ENCODE measurements around the gene LTBP3. TPM values are rescaled to one million over a fixed set of nuclear protein-coding genes. Genes with fewer than 3 reads are reported as not detected.

LTBP3 gene
- total and polyA plus RNA-seq, 9 of the 15 experiments (the other 6 are each of a cell fraction or from before 2014, with no cell fraction given): 0.06 to 20.5 (median 4.8) TPM

DNA sequence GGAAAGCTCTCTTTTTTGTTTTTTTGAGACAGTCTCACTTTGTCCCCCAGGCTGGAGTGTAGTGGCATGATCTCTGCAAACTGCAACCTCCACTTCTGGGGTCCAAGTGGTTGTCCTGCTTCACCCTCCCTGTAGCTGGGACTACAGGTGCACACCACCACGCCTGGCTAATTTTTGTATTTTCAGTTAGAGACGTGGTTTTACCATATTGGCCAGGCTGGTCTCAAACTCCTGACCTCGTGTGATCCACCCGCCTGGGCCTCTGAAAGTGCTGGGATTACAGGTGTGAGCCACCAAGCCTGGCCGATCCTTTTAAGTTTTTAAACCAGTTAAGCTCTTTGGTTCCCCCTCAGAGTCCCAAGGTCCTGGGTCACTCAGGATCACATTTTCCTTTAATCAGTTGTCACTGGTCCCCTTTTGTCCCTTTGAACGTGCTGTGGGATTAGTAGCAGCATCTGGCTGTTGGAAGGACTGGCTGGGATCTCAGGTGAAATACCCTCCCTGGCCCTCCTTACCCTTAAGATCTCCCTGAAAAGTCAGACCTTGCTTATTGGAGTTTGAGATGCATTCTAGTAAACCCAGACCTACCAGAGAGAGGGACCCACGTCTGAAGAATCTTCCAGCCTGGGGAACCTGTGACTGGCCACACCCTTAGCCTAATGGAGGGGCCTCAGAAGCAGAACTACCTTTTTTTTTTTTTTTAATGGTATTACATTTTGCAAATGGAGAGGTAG, 51.2 kb downstream of the LTBP3 start (continued):
- TF ChIP-seq MYC (IDR thresholded peaks at IDR 0.05; ENCODE audit: low read depth, low read length) (no peak), MYC (CRISPR knock-in tag; IDR thresholded peaks at IDR 0.05; ENCODE audit: borderline replicate concordance, low read depth) (peak; percentile 94), NR3C1 (CRISPR knock-in tag; IDR thresholded peaks at IDR 0.05) (0 out of 2 replicates have a peak, but pooled peaks have one; percentile 23), SRSF3 (IDR thresholded peaks at IDR 0.05; ENCODE audit: insufficient read depth, low read length) (no peak), ZFP30 (CRISPR knock-in tag; IDR thresholded peaks at IDR 0.05; ENCODE audit: borderline replicate concordance) (peak; percentile 79; the same call in 1 of the 2 replicates), NFE2 (IDR thresholded peaks at IDR 0.05; ENCODE audit: low read depth) (0 out of 2 replicates have a peak, but pooled peaks have one; percentile 7), ARID2 (IDR thresholded peaks at IDR 0.05) (0 out of 2 replicates have a peak, but pooled peaks have one; percentile 12), E2F3 (CRISPR knock-in tag; IDR thresholded peaks at IDR 0.05) (peak; percentile 69; the same call in 1 of the 2 replicates), ILK (tag; IDR thresholded peaks at IDR 0.05; ENCODE audit: borderline replicate concordance, low read depth) (no peak), TCF3 (CRISPR knock-in tag; IDR thresholded peaks at IDR 0.05) (peak; percentile 13; the same call in 1 of the 2 replicates), HNRNPL (IDR thresholded peaks at IDR 0.05; ENCODE audit: low read depth, low read length) (peak; percentile 77), ZNF347 (CRISPR knock-in tag; IDR thresholded peaks at IDR 0.05; ENCODE audit: low read depth) (peak; percentile 91; the same call in 1 of the 2 replicates), RBM15 (IDR thresholded peaks at IDR 0.05; ENCODE audit: insufficient read depth, low read length) (no peak)
- TF ChIP-seq, protein P1, sequence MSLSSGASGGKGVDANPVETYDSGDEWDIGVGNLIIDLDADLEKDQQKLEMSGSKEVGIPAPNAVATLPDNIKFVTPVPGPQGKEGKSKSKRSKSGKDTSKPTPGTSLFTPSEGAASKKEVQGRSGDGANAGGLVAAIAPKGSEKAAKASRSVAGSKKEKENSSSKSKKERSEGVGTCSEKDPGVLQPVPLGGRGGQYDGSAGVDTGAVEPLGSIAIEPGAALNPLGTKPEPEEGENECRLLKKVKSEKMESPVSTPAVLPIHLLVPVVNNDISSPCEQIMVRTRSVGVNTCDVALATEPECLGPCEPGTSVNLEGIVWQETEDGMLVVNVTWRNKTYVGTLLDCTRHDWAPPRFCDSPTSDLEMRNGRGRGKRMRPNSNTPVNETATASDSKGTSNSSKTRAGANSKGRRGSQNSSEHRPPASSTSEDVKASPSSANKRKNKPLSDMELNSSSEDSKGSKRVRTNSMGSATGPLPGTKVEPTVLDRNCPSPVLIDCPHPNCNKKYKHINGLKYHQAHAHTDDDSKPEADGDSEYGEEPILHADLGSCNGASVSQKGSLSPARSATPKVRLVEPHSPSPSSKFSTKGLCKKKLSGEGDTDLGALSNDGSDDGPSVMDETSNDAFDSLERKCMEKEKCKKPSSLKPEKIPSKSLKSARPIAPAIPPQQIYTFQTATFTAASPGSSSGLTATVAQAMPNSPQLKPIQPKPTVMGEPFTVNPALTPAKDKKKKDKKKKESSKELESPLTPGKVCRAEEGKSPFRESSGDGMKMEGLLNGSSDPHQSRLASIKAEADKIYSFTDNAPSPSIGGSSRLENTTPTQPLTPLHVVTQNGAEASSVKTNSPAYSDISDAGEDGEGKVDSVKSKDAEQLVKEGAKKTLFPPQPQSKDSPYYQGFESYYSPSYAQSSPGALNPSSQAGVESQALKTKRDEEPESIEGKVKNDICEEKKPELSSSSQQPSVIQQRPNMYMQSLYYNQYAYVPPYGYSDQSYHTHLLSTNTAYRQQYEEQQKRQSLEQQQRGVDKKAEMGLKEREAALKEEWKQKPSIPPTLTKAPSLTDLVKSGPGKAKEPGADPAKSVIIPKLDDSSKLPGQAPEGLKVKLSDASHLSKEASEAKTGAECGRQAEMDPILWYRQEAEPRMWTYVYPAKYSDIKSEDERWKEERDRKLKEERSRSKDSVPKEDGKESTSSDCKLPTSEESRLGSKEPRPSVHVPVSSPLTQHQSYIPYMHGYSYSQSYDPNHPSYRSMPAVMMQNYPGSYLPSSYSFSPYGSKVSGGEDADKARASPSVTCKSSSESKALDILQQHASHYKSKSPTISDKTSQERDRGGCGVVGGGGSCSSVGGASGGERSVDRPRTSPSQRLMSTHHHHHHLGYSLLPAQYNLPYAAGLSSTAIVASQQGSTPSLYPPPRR (CRISPR knock-in tag; IDR thresholded peaks at IDR 0.05; ENCODE audit: borderline replicate concordance): peak; percentile 75; the same call in 1 of the 2 replicates
- TF ChIP-seq, protein P2, sequence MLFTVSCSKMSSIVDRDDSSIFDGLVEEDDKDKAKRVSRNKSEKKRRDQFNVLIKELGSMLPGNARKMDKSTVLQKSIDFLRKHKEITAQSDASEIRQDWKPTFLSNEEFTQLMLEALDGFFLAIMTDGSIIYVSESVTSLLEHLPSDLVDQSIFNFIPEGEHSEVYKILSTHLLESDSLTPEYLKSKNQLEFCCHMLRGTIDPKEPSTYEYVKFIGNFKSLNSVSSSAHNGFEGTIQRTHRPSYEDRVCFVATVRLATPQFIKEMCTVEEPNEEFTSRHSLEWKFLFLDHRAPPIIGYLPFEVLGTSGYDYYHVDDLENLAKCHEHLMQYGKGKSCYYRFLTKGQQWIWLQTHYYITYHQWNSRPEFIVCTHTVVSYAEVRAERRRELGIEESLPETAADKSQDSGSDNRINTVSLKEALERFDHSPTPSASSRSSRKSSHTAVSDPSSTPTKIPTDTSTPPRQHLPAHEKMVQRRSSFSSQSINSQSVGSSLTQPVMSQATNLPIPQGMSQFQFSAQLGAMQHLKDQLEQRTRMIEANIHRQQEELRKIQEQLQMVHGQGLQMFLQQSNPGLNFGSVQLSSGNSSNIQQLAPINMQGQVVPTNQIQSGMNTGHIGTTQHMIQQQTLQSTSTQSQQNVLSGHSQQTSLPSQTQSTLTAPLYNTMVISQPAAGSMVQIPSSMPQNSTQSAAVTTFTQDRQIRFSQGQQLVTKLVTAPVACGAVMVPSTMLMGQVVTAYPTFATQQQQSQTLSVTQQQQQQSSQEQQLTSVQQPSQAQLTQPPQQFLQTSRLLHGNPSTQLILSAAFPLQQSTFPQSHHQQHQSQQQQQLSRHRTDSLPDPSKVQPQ (CRISPR knock-in tag; IDR thresholded peaks at IDR 0.05; ENCODE audit: borderline replicate concordance): no peak
- TF ChIP-seq, protein P3, sequence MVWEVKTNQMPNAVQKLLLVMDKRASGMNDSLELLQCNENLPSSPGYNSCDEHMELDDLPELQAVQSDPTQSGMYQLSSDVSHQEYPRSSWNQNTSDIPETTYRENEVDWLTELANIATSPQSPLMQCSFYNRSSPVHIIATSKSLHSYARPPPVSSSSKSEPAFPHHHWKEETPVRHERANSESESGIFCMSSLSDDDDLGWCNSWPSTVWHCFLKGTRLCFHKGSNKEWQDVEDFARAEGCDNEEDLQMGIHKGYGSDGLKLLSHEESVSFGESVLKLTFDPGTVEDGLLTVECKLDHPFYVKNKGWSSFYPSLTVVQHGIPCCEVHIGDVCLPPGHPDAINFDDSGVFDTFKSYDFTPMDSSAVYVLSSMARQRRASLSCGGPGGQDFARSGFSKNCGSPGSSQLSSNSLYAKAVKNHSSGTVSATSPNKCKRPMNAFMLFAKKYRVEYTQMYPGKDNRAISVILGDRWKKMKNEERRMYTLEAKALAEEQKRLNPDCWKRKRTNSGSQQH (CRISPR knock-in tag; IDR thresholded peaks at IDR 0.05): peak; percentile 99
